GM21786 (cell line): ENCODE data around the gene TUBB2B.
A peak's percentile ranks its signal among the peaks of the same experiment; 100 is the strongest.

Source experiments
- ATAC-seq: cut with Tn5 transposase; IDR thresholded peaks from one replicate; pipeline ENCODE4 v1.9.1; 2021; ENCODE audit not compliant: unreplicated experiment

The TUBB2B gene

DNA sequence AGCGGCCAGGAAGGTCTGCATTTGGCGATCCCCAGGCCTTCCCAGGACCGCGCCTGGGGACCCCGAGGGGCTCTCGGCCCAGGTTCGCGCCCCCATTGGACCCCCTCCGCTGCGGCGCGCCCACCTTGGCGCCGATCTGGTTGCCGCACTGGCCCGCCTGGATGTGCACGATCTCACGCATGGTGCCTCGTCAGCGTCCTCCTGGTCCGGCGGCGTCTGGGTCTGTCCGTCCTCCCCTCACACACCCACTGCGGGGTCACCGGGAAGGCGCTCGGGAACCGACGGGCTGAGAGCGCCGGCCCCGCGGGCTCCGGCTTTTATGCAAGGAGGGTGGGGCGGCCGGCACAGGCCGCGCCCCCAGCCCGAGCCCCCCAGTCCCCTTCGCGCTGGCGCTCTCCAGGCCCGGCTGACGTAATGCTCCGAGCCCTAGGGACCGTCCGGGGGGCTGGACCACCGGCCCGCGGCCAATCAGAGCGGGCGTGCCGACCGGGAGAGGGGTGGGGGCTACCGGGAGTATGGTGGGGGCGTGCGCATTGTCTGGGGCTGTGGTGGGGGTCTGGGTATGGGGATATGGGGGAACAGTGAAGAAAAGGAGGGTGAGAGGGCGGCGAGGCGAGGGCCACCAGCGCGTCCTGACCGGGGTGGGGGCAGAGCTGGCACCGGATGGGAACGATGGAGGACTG lies at the start of gene TUBB2B:
Gene TUBB2B (minus strand): TSS at position 291 of the 683 bp plus-strand sequence. CDS start 110 bp downstream, at position 181.
- ATAC-seq = no peak

DNA sequence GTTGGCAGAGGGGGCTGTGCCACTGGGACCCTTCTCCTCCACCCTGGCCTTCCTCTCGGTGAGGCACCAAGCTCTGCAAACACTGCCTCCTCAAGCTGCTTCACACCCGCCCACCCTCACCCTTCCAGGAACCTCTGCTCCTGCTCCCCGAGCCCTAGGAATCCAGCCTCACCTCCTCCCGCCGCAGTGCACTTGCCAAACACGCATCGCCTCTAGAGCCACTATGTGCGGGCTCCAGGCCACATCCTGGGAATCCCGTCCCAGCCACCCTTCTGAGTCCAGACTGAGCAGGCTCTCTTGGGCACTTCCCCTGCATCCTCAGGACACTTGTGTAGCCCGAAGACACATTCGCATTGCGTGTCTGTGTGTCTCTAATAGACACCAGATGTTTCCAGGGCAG lies 49.8 kb upstream of the TUBB2B start:
- no peak for ATAC-seq

- no peak for ATAC-seq
These were observed 49.0 kb upstream of the TUBB2B start for GRCh38 chr6:3276174-3277167.

GRCh38 chr6:3273707-3274521 lies 46.5 kb upstream of the TUBB2B start:
- no peak for ATAC-seq

GRCh38 chr6:3272911-3273547 lies 45.6 kb upstream of the TUBB2B start:
- ATAC-seq = no peak

DNA sequence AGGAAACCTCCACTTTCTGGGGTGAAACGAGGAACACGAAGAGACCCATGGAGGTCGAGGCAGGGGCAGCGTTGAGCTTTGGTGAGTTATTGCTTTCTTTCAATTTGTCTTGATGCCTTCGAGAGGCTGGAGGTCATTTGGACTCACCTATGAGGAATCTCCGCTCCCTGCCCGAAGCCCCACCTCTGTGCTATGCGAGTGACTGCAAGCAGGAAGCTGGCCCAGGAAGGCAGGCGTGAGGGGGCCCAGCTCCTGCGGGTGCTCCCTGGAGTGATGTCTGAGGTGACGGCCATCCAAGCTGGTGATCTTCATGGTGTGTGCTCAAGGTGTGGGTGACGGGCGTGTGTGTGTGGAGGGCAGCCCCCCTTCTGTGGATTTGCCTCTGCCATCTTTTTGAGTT lies 44.3 kb upstream of the TUBB2B start:
- ATAC-seq = no peak

DNA sequence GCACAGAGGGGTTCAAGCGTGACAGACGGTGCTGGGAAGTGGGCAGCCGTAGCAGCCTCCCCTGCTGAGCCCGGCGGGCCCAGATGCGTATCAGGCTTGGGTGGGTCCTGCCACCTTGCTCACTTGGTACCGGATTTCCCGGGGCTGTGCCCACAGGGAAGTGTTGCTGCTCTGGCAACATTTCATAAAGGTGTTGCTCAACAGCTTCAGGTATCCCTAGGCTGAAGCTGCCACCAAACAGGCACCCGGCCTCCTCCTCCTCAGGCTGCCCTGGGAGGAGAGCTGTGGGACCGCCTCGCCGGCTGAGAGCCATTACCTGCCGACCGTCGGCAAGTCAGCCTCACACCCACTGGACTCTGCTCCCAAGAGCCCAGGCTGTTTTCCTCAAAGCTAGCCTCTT lies 42.8 kb upstream of the TUBB2B start:
- no peak for ATAC-seq

GRCh38 chr6:3269281-3269975 lies 42.0 kb upstream of the TUBB2B start:
- no peak for ATAC-seq

- ATAC-seq = no peak
These were observed 41.2 kb upstream of the TUBB2B start for GRCh38 chr6:3268680-3269079.

- no peak for ATAC-seq
These were observed 39.7 kb upstream of the TUBB2B start for GRCh38 chr6:3267162-3267561.

DNA sequence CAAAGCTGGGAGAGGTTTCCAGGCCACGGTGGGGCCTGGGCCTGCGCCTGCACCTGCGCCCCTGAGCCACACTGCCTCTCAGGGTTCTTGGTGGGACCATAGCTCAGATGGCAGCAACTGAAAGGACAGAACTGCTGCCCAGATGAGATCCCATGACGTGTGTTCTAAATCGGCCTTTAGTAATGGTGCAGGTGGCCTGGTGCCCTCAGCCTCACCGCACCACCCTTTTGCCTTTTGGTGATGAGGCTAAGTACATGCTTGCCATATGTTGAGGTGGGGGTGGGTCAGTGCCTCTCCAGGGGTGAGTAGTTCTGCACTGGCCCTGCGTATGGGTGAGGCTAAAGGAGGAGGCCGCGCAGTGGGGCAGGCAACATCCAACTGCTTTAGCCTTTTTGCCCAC lies 38.7 kb upstream of the TUBB2B start:
- ATAC-seq = no peak

DNA sequence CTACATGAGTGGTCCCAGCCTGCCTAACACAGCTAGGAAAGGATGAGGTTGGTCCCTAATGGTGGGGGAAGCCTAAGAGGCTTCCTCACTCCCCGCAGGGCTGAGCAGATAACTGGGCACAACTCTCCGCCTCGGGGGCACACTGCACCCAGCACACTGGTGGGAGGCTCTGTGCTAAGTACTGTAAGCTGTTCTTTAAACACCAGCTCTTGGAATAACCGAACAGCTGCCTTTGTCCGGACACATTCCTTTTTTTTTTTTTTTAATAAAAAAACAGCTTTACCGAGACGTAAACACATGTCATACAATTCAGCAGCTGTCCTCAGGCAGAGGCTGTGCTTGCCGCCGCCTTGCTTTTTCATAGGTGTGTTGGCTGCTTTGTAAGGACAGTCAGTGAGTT lies 38.2 kb upstream of the TUBB2B start:
- ATAC-seq = no peak

DNA sequence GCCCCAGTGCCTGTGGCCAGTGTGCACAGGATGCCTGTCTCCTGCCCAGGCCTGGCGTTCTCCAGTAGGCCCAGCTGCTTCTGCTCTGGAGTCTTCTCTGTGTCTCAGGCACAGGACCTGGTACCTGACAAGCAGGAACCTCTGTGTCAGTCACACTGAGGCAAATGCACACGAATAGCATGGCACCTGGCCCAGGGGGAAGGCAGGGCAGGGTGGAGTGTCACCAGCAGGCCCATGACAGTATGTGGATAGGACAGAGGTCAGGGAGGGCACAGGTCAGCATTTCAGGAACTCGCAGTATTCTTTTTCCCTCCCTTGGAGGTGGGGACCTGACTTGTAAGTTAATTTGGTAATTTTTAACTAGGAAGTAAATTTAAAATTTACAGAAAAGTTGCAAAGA lies 36.9 kb upstream of the TUBB2B start:
- no peak for ATAC-seq

GRCh38 chr6:3263096-3263495 lies 35.6 kb upstream of the TUBB2B start:
- no peak for ATAC-seq

- ATAC-seq = no peak
These were observed 34.5 kb upstream of the TUBB2B start for GRCh38 chr6:3261921-3262320.

- ATAC-seq = no peak
These were observed 34.0 kb upstream of the TUBB2B start for GRCh38 chr6:3261518-3261820.

DNA sequence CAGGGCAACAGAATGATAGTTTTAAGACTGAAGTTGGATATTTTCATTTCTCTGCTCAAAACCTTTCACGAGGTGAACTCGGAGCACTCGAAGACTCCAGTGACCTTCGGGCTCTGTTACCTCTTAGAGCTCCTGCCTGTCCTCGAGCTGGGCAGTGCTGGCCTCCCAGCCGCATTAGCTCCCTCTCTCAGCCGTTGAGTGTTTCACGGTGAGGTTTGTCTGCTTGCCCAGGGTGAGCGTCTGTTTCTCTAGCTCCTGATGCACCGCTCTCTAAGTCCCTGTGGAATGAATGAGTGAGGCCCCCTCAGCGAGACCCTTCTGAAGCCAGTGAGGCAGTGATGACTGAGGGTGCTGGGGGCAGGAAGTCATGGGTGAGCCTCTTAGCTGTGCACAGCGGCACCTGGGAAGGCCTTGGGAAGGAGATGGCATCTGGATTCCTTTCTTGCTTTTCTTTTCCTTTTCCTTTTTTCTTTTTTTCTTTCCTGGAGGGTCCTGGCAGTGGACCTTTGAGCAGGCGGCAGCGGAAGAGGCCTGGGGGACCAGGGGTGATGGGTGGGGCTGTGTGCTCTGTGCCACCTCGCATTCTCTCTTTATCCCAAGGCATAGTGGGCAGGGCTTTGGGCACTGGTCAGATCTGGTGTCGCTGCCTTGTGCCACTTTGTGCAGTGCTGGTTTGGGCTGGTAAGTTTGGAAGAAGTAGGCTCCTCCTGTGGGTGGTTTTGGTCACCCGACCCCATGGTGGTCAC lies 33.5 kb upstream of the TUBB2B start:
- no peak for ATAC-seq

- no peak for ATAC-seq
These were observed 32.8 kb upstream of the TUBB2B start for GRCh38 chr6:3260296-3260695.

- peak; percentile 39 for ATAC-seq
These were observed 32.1 kb upstream of the TUBB2B start for GRCh38 chr6:3259491-3259958.
